NCI-H526 treated with DMSO at 0.1 percent for 48 hours (cell line): ENCODE results near the gene BCAP29.
"Not testable (repeated sequence)": the region's sequence is repeated elsewhere in the genome, so short reads cannot be mapped to it uniquely, and the experiment has no call there.

Source experiments
- DNase-seq: peaks from one replicate; lab custom pipeline; 2025; lab: John Stamatoyannopoulos, UW

Gene BCAP29

DNA sequence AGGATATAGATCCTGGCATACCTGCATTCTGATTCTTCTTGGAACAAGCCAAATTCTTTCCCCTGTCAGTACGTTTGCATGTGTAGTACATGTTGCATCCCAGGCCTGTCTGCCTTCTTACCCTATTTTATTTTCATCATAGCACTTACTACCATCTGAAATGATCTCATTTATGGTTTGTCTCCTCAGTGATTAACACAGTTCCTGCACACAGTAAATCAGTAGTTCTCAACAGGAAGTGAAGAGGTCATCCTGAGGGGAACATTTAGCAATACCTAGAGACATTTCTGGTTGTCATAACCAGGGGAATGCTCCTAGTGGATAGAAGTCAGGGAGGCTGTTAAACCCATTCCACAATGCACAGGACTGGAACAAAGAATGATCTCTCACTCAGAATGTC, 42.4 kb downstream of the BCAP29 start:
- no peak for DNase-seq

DNA sequence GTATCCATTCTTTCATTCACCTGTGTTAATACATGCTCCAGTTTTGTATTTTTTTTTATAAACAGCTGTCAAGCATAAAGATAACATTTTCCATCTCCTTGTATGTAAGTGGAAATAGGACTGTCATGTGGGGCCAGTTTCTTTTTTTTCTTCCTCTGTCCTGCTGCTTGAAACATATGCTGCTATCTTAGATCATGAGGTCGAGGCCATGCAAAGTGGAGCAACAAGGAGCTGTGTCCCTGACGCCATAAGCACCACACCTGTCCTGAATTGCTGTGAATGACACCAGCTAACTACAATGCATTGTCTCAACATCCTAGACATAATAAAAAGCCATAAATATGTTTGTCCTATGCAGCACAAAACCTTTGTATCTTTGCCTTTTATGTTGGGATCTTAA, 42.8 kb downstream of the BCAP29 start:
- DNase-seq: no peak

DNA sequence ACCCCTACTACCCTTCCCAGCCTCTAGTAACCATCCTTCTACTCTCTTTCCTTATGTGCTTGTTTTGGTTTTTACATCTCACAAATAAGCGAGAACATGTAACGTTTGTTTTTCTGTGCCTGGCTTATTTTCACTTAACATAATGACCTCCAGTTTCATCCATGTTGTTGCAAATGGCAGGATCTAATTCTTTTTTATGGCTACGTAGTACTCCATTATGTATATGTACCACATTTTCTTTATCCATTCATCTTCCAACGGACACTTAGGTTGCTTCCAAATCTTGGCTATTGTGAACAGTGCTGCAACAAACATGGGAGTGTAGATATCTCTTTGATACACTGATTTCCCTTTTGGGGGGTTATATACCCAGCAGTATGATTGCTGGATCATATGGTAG, 47.0 kb downstream of the BCAP29 start:
- no peak for DNase-seq

DNA sequence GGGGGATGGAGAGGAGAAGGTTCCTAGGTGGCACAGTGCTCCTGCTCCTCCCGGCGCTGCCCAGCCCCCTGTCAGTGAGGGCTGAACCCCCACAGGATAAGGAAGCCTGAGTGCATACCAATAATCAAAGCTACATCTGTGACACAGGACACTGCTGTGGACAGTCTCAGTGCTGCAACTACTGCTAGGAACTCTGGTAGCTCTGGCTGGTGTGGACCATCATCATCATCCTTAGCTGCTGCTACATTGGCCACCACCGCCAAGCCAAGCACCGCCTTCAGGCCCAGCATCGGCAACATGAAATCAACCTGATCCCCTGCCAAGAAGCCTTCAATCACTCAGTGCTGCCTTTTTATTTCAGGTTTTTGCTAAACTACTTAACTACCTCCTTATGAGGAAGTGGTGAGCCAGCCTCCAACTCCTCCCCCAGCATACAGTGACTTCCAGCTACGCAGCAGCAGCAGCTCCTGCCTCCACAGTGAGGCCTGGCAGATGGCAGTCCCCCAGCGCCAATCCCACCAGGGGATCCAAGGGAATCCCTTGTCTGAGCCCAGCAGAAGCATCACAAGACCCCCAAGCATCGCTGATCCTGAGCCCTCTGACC, 48.5 kb downstream of the BCAP29 start:
- no peak for DNase-seq

DNA sequence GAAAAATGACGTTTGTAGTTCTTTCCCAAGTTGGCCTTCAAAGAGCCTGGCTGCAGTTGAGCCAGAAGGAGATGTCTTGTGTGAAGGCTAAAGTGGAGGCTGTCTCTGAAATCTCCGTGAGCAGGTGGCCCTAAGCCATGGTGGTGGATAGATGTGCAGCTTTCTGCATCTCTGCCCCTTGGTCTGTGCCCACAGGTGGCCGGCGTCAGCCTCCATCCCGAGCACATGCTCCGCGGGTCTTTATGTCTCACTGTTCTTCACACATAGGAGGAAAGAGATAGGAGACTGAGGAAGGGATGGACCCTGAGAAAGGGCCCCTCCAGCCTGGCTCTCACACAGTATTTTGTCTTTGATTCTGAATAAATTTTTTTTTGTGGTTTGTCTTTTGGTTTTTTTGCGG, 50.3 kb downstream of the BCAP29 start:
- DNase-seq: no peak

DNA sequence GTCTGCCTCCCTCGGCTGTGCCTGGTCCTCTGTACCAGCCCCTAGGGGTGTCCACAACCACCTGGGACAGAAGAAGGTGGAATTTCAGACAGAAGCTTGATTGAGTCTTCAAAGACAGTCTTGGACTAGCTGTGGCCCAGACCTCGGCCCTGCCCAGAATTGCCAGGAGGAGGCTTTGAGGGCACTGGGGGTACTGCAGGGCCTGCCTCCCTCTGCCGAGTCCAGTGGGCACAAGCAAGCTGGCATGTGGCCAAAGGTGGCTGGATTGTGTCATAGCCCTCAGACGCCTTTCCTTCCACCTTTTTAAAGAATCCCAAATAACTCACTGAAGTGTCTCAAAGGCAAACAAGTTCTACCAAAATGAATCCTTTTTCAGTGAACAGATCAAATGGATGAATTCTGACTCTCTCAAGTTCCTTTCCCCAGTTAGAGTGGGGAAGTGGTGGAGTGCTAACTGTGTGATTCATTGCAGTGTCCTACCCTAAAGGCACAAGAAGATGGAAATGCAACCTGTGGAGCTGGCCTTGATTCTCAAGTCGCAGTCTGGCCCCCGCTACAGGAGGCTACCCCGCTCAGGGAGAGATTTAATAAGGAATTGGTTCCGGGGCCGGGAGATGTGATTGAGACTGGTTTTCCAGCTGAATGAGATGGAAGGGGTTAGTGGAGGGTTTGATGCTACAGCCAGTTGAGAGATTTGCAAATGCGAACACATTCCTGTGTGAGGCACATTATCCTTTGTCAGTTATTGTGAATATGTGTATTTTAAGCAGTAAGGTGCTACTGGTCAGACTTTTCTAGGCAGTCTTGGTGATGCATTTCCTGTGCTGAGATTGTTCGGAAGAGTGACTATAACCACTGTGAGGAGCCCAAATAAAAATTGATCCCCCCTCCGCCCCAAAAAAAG, 51.8 kb downstream of the BCAP29 start:
- no peak for DNase-seq

- no peak for DNase-seq
Measured at GRCh38 chr7:107632492-107632865, 52.4 kb downstream of the BCAP29 start.

DNA sequence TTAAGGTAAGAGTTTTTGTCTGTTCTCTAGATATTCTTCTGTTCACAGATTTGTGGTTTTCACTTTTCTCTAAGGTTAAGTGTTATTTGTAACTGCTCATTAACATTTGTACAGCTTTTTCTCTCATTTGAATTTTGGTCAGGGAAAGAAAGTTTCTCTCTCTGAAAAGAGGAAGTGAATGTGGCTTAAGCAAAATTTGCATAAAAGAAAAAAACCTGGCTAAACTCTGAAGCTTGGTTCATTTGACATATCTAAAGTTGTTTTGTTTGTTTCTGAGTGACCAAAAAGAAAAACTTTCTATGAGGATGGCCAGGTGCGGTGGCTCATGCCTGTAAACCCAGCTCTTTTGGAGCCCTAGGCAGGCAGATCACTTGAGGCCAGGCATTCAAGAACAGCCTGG, 58.5 kb downstream of the BCAP29 start:
- DNase-seq: no peak

GRCh38 chr7:107639070-107639469, 59.0 kb downstream of the BCAP29 start:
- DNase-seq: not testable (repeated sequence)

DNA sequence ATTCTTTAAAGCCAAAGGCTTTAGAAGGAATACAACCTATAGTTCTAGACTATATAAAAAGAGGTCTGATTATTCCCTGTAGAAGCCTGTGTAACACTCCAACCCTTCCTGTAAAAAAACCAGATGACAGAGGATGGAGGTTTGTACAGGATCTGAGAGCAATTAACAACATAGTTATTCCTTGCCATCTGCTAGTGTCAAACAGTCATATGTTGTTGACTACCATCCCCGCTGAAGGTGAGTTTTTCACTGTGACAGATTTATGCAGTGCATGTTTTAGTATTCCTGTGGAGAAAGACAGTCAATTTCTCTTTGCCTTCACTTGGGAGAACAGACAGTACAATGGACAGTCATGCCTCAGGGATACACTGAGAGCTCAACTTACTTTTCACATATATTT, 61.6 kb downstream of the BCAP29 start:
- DNase-seq: no peak

GRCh38 chr7:107642501-107642900, 62.5 kb downstream of the BCAP29 start:
- DNase-seq: no peak

DNA sequence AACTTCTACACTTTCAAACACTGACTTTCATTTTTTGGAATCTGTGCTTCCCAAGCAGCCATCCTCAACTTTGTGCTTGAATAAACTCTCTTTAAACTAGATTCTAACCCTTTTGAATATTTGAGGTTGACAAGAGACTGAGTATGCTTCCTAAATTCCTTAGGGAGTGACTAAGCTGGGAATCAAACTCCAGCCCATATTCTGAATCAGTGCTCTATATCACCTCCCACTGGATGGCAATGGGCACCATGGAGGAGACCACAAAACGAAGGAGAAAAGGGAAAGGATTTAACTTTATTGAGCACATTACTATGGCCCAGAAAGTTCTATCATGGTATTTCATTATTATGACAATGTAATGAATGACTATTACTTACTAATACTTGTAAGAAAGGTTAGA, 63.4 kb downstream of the BCAP29 start:
- DNase-seq: no peak

- DNase-seq: no peak
Measured at GRCh38 chr7:107643938-107644308, 63.9 kb downstream of the BCAP29 start.

GRCh38 chr7:107644309-107644974, 64.4 kb downstream of the BCAP29 start:
- no peak for DNase-seq

DNA sequence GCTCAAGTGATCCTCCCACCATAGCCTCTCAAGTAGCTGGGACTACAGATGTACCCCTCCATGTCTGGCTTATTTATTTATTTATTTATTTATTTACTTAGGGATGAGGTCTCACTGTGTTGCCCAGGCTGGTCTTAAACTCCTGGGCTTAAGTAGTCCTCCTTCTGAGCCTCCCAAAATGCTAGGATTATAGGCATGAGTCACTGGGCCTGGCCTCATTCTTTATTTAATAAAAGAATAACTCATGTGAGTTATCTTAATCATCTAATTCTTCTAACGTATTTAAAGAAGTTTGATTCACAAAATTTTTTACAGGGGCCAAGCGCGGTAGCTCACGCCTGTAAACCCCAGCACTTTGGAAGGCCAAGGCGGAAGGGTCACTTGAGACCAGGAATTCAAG, 72.6 kb downstream of the BCAP29 start:
- no peak for DNase-seq

DNA sequence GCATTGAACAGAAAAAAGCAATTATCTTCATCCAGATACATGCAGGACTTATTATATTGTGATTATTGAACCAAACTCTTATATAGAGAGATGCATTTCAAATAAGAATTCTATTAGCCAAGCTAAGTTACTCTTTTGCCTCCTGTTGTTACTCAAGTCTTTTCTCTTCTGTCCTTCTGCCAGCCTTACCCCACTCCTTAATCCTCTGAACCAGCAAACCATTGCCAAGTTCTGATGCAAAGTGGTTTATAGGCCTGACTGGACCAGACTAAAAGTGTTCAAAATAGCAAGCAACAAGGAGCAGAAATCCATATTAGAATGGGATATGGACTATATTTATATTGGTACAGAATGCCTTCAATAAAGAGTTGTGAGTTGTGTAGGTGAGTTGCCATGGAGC, 78.4 kb downstream of the BCAP29 start:
- DNase-seq: no peak

- peak; percentile 90 for DNase-seq
Measured at GRCh38 chr7:107659666-107660065, 79.6 kb downstream of the BCAP29 start.

DNA sequence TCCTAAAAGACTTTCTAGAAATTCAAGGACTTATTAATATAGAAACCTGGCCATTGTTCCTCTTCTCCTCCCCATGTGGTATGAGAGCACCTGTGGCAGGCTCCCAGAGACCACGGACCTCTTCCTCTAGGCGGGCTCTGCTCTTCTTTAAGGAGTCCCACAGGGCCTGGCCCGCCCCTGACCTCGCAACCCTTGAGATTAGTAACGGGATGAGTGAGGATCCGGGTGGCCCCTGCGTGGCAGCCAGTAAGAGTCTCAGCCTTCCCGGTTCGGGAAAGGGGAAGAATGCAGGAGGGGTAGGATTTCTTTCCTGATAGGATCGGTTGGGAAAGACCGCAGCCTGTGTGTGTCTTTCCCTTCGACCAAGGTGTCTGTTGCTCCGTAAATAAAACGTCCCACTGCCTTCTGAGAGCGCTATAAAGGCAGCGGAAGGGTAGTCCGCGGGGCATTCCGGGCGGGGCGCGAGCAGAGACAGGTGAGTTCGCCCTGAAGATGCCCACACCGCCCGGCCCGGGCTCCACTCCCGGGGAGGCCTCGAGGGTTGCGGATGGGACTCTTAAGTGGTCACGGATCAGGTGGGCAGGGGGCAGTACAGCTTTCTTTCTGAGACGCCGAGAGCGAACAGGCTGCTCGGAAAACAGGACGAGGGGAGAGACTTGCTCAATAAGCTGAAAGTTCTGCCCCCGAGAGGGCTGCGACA, 80.5 kb downstream of the BCAP29 start, which contains the start of gene SLC26A4:
TSS of gene SLC26A4 (plus strand) at position 448 of the 700 bp plus-strand sequence. CDS start 814 bp downstream, outside the sequence.
- peak; percentile 30 for DNase-seq

DNA sequence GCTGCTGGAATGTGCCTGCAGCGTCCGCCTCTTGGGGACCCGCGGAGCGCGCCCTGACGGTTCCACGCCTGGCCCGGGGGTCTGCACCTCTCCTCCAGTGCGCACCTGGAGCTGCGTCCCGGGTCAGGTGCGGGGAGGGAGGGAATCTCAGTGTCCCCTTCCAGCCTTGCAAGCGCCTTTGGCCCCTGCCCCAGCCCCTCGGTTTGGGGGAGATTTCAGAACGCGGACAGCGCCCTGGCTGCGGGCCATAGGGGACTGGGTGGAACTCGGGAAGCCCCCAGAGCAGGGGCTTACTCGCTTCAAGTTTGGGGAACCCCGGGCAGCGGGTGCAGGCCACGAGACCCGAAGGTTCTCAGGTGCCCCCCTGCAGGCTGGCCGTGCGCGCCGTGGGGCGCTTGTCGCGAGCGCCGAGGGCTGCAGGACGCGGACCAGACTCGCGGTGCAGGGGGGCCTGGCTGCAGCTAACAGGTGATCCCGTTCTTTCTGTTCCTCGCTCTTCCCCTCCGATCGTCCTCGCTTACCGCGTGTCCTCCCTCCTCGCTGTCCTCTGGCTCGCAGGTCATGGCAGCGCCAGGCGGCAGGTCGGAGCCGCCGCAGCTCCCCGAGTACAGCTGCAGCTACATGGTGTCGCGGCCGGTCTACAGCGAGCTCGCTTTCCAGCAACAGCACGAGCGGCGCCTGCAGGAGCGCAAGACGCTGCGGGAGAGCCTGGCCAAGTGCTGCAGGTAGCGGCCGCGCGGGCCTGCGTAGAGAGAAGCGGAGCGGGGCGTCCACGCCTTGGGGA, 81.2 kb downstream of the BCAP29 start:
- peak; percentile 74 for DNase-seq

- DNase-seq: peak; percentile 51
Measured at GRCh38 chr7:107661865-107662379, 81.9 kb downstream of the BCAP29 start.

DNA sequence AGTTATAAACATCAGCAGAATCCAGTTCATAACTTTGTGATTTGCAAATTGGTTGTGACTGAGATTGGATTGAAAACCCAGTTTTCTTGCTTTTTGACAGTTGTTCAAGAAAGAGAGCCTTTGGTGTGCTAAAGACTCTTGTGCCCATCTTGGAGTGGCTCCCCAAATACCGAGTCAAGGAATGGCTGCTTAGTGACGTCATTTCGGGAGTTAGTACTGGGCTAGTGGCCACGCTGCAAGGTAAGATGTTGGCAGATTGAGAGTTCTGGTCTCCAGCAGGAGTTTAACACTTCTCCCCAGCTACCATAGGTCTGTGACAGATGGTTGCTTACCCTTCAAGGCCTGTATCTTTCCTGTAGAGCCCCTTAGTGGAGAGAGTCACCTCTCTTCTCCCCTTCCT, 83.2 kb downstream of the BCAP29 start:
- DNase-seq: no peak
